ENCODE results near the gene SWT1.
"Not testable (repeated sequence)": the region's sequence is repeated elsewhere in the genome, so short reads cannot be mapped to it uniquely, and the experiment has no call there.

Gene SWT1

DNA sequence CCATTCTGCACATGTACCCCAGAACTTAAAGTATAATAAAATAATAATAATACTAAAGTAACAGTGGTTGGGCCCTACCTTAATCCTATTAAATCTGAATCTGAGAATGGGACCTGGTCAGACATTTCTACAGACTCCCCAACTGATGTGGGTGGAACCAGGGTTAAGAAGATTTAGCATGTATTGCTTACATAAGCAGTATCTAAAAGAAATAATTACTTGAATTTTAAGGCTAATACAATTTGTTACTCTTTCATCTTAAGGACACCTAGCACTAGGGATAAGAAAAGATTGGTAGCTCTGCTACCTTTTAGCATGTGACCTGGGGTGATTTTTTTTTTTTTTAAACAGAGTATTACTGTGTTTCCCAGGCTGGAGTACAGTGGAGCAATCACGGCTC is 80.7 kb downstream of the SWT1 start:
- Histone ChIP-seq H3K27me3 (ENCODE audit: control insufficient read depth, insufficient read depth, low read length) (no peaks in the 10 kb centered on the region), H3K4me3 (ENCODE audit: low read length) (no peak overlapping the region), H3K36me3 (ENCODE audit: control insufficient read depth, insufficient read depth, low read length) (no peaks in the 10 kb centered on the region), H3K4me1 (ENCODE audit: control insufficient read depth, insufficient read depth, low read length) (no peaks in the 10 kb centered on the region), H3K9ac (ENCODE audit: low read length) (no peak overlapping the region), H3K27ac (ENCODE audit: low read depth, low read length) (no peak overlapping the region)

- H3K36me3 ChIP-seq (ENCODE audit: control insufficient read depth, insufficient read depth, low read length), result no peaks in the 10 kb centered on the region
- H3K27me3 ChIP-seq (ENCODE audit: control insufficient read depth, insufficient read depth, low read length), result no peaks in the 10 kb centered on the region
- H3K4me3 ChIP-seq (ENCODE audit: low read length), result no peak overlapping the region
- H3K27ac ChIP-seq (ENCODE audit: low read depth, low read length), result no peak overlapping the region
- no peaks in the 10 kb centered on the region for H3K4me1 ChIP-seq (ENCODE audit: control insufficient read depth, insufficient read depth, low read length)
- no peak overlapping the region for H3K9ac ChIP-seq (ENCODE audit: low read length)
Observed at GRCh38 chr1:185238447-185238846, 81.5 kb downstream of the SWT1 start.

- H3K36me3 ChIP-seq (ENCODE audit: control insufficient read depth, insufficient read depth, low read length), result no peaks in the 10 kb centered on the region
- H3K27me3 ChIP-seq (ENCODE audit: control insufficient read depth, insufficient read depth, low read length), result no peaks in the 10 kb centered on the region
- H3K9ac ChIP-seq (ENCODE audit: low read length), result no peak overlapping the region
- H3K4me3 ChIP-seq (ENCODE audit: low read length), result no peak overlapping the region
- no peak overlapping the region for H3K27ac ChIP-seq (ENCODE audit: low read depth, low read length)
- H3K4me1 ChIP-seq (ENCODE audit: control insufficient read depth, insufficient read depth, low read length), result no peaks in the 10 kb centered on the region
Observed at GRCh38 chr1:185239861-185240260, 82.9 kb downstream of the SWT1 start.

GRCh38 chr1:185241127-185241526 is 84.2 kb downstream of the SWT1 start:
- Histone ChIP-seq H3K9ac (ENCODE audit: low read length) (no peak overlapping the region), H3K27me3 (ENCODE audit: control insufficient read depth, insufficient read depth, low read length) (no peaks in the 10 kb centered on the region), H3K27ac (ENCODE audit: low read depth, low read length) (no peak overlapping the region), H3K4me1 (ENCODE audit: control insufficient read depth, insufficient read depth, low read length) (no peaks in the 10 kb centered on the region), H3K36me3 (ENCODE audit: control insufficient read depth, insufficient read depth, low read length) (no peaks in the 10 kb centered on the region), H3K4me3 (ENCODE audit: low read length) (no peak overlapping the region)

DNA sequence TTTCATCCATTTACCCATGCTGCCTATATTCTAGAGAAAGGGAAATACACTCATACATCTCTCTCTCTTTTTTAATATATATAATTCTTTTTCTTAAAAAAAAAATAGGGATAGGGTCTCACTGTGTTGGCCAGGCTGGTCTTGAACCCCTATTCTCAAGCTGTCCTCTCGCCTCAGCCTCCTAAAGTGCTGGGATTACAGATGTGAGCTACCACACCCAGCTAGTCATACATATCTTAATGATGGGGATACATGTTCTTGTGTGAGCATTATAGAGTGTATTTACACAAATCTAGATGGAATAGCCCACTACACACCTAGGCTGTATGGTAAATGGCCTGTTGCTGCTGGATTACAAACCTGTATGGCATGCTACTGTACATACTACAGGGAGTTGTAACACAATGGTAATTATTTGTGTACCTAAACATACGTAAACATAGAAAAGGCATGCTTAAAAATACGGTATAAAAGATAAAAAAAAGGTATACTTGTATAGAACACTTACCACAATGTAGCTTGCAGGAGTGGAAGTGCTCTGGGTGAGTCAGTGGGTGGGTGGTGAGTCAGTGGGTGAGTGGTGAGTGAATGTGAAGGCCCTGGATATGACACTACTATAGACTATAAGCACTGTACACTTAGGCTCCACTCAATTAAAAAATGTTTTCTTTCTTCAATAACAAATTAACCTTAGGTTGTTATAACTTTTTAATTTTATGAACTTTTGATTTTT is 87.2 kb downstream of the SWT1 start:
- Histone ChIP-seq H3K27me3 (ENCODE audit: control insufficient read depth, insufficient read depth, low read length) (no peaks in the 10 kb centered on the region), H3K36me3 (ENCODE audit: control insufficient read depth, insufficient read depth, low read length) (no peaks in the 10 kb centered on the region), H3K4me1 (ENCODE audit: control insufficient read depth, insufficient read depth, low read length) (no peaks in the 10 kb centered on the region), H3K9ac (ENCODE audit: low read length) (no peak overlapping the region), H3K4me3 (ENCODE audit: low read length) (no peak overlapping the region), H3K27ac (ENCODE audit: low read depth, low read length) (no peak overlapping the region)

- Histone ChIP-seq H3K4me3 (ENCODE audit: low read length) (no peak overlapping the region), H3K4me1 (ENCODE audit: control insufficient read depth, insufficient read depth, low read length) (no peaks in the 10 kb centered on the region), H3K27me3 (ENCODE audit: control insufficient read depth, insufficient read depth, low read length) (no peaks in the 10 kb centered on the region), H3K9ac (ENCODE audit: low read length) (no peak overlapping the region), H3K27ac (ENCODE audit: low read depth, low read length) (no peak overlapping the region), H3K36me3 (ENCODE audit: control insufficient read depth, insufficient read depth, low read length) (no peaks in the 10 kb centered on the region)
Observed at GRCh38 chr1:185245466-185245865, 88.5 kb downstream of the SWT1 start.

DNA sequence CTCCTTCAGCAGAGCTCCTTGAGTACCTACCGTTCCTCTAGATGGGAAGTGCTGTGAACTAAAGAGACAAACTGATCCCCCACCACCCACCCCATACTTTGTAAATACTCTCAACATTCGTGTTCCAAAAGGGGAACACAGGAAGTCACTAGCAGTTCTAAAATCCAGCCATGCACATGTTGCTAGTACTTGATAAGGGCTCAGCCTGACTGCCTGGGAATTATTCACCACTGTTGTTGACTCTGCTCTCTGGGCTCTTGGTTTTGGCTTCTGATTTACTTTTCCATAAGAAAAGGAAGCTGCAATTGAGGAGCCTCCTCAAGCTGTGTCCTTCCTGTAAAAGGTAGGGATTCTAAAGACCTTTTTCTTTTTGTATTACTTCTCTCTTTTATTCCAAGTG is 92.6 kb downstream of the SWT1 start:
- Histone ChIP-seq H3K4me1 (ENCODE audit: control insufficient read depth, insufficient read depth, low read length) (no peaks in the 10 kb centered on the region), H3K36me3 (ENCODE audit: control insufficient read depth, insufficient read depth, low read length) (no peaks in the 10 kb centered on the region), H3K27me3 (ENCODE audit: control insufficient read depth, insufficient read depth, low read length) (no peaks in the 10 kb centered on the region), H3K27ac (ENCODE audit: low read depth, low read length) (no peak overlapping the region), H3K9ac (ENCODE audit: low read length) (no peak overlapping the region), H3K4me3 (ENCODE audit: low read length) (no peak overlapping the region)

DNA sequence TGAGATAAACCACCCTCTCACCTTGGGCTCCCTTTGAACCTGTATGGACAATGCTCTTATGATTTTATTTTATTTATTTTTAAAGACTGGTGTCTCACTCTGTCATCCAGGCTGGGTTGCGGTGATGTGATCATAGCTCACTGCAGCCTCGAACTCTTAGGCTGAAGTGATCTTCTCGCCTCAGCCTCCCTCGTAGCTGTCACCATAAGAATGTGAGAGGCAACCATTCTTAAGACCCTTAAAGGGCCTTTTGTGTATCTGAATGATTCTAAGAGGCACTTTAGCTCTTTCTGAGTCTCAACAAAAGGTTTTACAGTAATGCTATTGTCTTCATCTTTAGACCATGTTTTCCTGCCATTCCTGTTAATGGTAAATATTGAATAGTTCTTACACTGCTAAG is 93.1 kb downstream of the SWT1 start:
- H3K36me3 ChIP-seq (ENCODE audit: control insufficient read depth, insufficient read depth, low read length), result no peaks in the 10 kb centered on the region
- no peak overlapping the region for H3K4me3 ChIP-seq (ENCODE audit: low read length)
- H3K9ac ChIP-seq (ENCODE audit: low read length), result no peak overlapping the region
- no peak overlapping the region for H3K27ac ChIP-seq (ENCODE audit: low read depth, low read length)
- no peaks in the 10 kb centered on the region for H3K27me3 ChIP-seq (ENCODE audit: control insufficient read depth, insufficient read depth, low read length)
- no peaks in the 10 kb centered on the region for H3K4me1 ChIP-seq (ENCODE audit: control insufficient read depth, insufficient read depth, low read length)

GRCh38 chr1:185251928-185252327 is 95.0 kb downstream of the SWT1 start:
- not testable (repeated sequence) for H3K27me3 ChIP-seq (ENCODE audit: control insufficient read depth, insufficient read depth, low read length); H3K27ac ChIP-seq (ENCODE audit: low read depth, low read length); H3K4me1 ChIP-seq (ENCODE audit: control insufficient read depth, insufficient read depth, low read length); H3K36me3 ChIP-seq (ENCODE audit: control insufficient read depth, insufficient read depth, low read length); H3K9ac ChIP-seq (ENCODE audit: low read length); H3K4me3 ChIP-seq (ENCODE audit: low read length)

- H3K4me3 ChIP-seq (ENCODE audit: low read length); H3K9ac ChIP-seq (ENCODE audit: low read length); H3K27me3 ChIP-seq (ENCODE audit: control insufficient read depth, insufficient read depth, low read length); H3K27ac ChIP-seq (ENCODE audit: low read depth, low read length); H3K36me3 ChIP-seq (ENCODE audit: control insufficient read depth, insufficient read depth, low read length); H3K4me1 ChIP-seq (ENCODE audit: control insufficient read depth, insufficient read depth, low read length): not testable (repeated sequence)
Observed at GRCh38 chr1:185252404-185252803, 95.4 kb downstream of the SWT1 start.

GRCh38 chr1:185255595-185255994 is 98.6 kb downstream of the SWT1 start:
- H3K4me3 ChIP-seq (ENCODE audit: low read length); H3K4me1 ChIP-seq (ENCODE audit: control insufficient read depth, insufficient read depth, low read length); H3K27me3 ChIP-seq (ENCODE audit: control insufficient read depth, insufficient read depth, low read length); H3K27ac ChIP-seq (ENCODE audit: low read depth, low read length); H3K36me3 ChIP-seq (ENCODE audit: control insufficient read depth, insufficient read depth, low read length); H3K9ac ChIP-seq (ENCODE audit: low read length): not testable (repeated sequence)

GRCh38 chr1:185257116-185257949 is 100.4 kb downstream of the SWT1 start:
- not testable (repeated sequence) for H3K27me3 ChIP-seq (ENCODE audit: control insufficient read depth, insufficient read depth, low read length); H3K36me3 ChIP-seq (ENCODE audit: control insufficient read depth, insufficient read depth, low read length); H3K4me1 ChIP-seq (ENCODE audit: control insufficient read depth, insufficient read depth, low read length); H3K9ac ChIP-seq (ENCODE audit: low read length); H3K27ac ChIP-seq (ENCODE audit: low read depth, low read length); H3K4me3 ChIP-seq (ENCODE audit: low read length)

DNA sequence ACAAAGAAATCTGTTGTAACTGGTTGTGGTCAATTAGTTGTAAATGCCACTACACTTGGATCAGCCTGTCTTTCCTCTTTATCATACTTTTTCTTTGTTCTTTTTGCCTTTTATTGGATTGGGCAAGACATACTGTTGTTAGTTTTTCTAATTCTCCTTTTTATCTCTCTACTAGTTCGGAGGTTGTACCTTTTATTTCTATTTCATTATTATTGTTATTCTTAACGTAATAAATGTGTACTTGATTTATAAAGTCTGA is 100.9 kb downstream of the SWT1 start:
- no peaks in the 10 kb centered on the region for H3K4me1 ChIP-seq (ENCODE audit: control insufficient read depth, insufficient read depth, low read length)
- H3K27ac ChIP-seq (ENCODE audit: low read depth, low read length), result no peak overlapping the region
- H3K36me3 ChIP-seq (ENCODE audit: control insufficient read depth, insufficient read depth, low read length), result no peaks in the 10 kb centered on the region
- H3K27me3 ChIP-seq (ENCODE audit: control insufficient read depth, insufficient read depth, low read length), result no peaks in the 10 kb centered on the region
- H3K9ac ChIP-seq (ENCODE audit: low read length), result no peak overlapping the region
- H3K4me3 ChIP-seq (ENCODE audit: low read length), result no peak overlapping the region

Measured in rectal smooth muscle tissue (tissue), 1 donor.